GM23338 (cell line): Measurements from ENCODE around the gene KCTD3. TPM values are rescaled to one million over a fixed set of nuclear protein-coding genes. Genes with fewer than 3 reads are reported as not detected.

ENCODE experiments used
- ATAC-seq: fragments of 200-7000 bp; cut with Tn5 transposase; 3 replicates; pipeline ENCODE4 v1.9.1; 2020
- DNase-seq: peaks from one replicate; pipeline ENCODE4 v3.0.0-alpha.2; 2015; ENCODE audit warnings: low spot score
- H2AFZ ChIP-seq: fragments of 200-600 bp; sonication (generic); 2 replicates; pipeline ENCODE4 v1.8.0; 2016; ENCODE audit warnings: antibody characterized with exemption, mild to moderate bottlenecking, moderate library complexity
- H3F3A ChIP-seq: fragments of 200-600 bp; sonication (generic); replicated peaks from 2 replicates; pipeline ENCODE4 v1.8.0; 2017; ENCODE audit warnings: antibody characterized with exemption, mixed run types, low read depth
- H3K27ac ChIP-seq: fragments of 200-600 bp; sonication (generic); 2 replicates; pipeline ENCODE4 v1.6.1; 2016; ENCODE audit warnings: low read depth
- H3K27me3 ChIP-seq: fragments of 200-600 bp; sonication (generic); 2 replicates; pipeline ENCODE4 v1.8.0; 2016; ENCODE audit warnings: mild to moderate bottlenecking, mixed run types, moderate library complexity; ENCODE audit not compliant: insufficient read depth
- H3K36me3 ChIP-seq: fragments of 200-600 bp; sonication (generic); 2 replicates; pipeline ENCODE4 v1.8.0; 2016; ENCODE audit warnings: mild to moderate bottlenecking; ENCODE audit not compliant: insufficient read depth
- H3K4me1 ChIP-seq: fragments of 200-600 bp; sonication (generic); 2 replicates; pipeline ENCODE4 v1.8.0; 2016; ENCODE audit warnings: mild to moderate bottlenecking, moderate library complexity; ENCODE audit not compliant: insufficient read depth
- H3K4me2 ChIP-seq: fragments of 200-600 bp; sonication (generic); 2 replicates; pipeline ENCODE4 v1.7.1; 2017; ENCODE audit warnings: mixed run types
- H3K4me3 ChIP-seq: fragments of 200-600 bp; sonication (generic); 2 replicates; pipeline ENCODE4 v1.6.1; 2016; ENCODE audit warnings: mixed run types
- H3K79me2 ChIP-seq: fragments of 200-600 bp; sonication (generic); replicated peaks from 2 replicates; pipeline ENCODE4 v1.8.0; 2017; ENCODE audit warnings: mild to moderate bottlenecking; ENCODE audit not compliant: insufficient read depth
- H3K9me2 ChIP-seq: fragments of 200-600 bp; sonication (generic); 2 replicates; pipeline ENCODE4 v1.8.0; 2017; ENCODE audit not compliant: insufficient read depth
- H4K20me1 ChIP-seq: fragments of 200-600 bp; sonication (generic); replicated peaks from 2 replicates; pipeline ENCODE4 v1.8.0; 2017; ENCODE audit warnings: mild to moderate bottlenecking; ENCODE audit not compliant: insufficient read depth
- H3K27ac Mint-ChIP-seq: 2 replicates; pipeline ENCODE4 v1.8.0; 2020; ENCODE audit warnings: inconsistent platforms, mild to moderate bottlenecking, moderate library complexity, mixed read lengths
- H3K27me3 Mint-ChIP-seq: 3 replicates; pipeline ENCODE4 v1.8.0; 2022; ENCODE audit warnings: low read depth, mild to moderate bottlenecking, moderate library complexity, mixed read lengths, inconsistent platforms; ENCODE audit not compliant: insufficient read depth, poor library complexity
- H3K36me3 Mint-ChIP-seq: 3 replicates; pipeline ENCODE4 v1.8.0; 2021; ENCODE audit warnings: low read depth, mild to moderate bottlenecking, inconsistent platforms, moderate library complexity, mixed read lengths
- H3K4me1 Mint-ChIP-seq: 3 replicates; pipeline ENCODE4 v1.8.0; 2020; ENCODE audit warnings: mild to moderate bottlenecking, inconsistent platforms, mixed read lengths
- H3K4me3 Mint-ChIP-seq: 3 replicates; pipeline ENCODE4 v1.8.0; 2021; ENCODE audit warnings: moderate library complexity, mild to moderate bottlenecking, inconsistent platforms, mixed read lengths
- H3K9me3 Mint-ChIP-seq: 3 replicates; pipeline ENCODE4 v1.8.0; 2020; ENCODE audit warnings: moderate library complexity, mild to moderate bottlenecking, inconsistent platforms, mixed read lengths
- CTCF ChIP-seq, 2 experiments: fragments of 200-600 bp in 1 of 2; sonication (generic) in 1 of 2; conservative IDR thresholded peaks; 2 replicates each; pipeline versions ENCODE4 v1.5.1 to v1.6.1; 2016 to 2017; ENCODE audit warnings: antibody characterized with exemption in 2 of 2, low read depth in 2 of 2, mild to moderate bottlenecking in 2 of 2, moderate library complexity in 1 of 2
- ETS1 ChIP-seq: IDR thresholded peaks from 2 replicates; pipeline ENCODE4 v1.6.1; 2016; ENCODE audit warnings: antibody characterized with exemption
- EZH2phosphoT487 ChIP-seq: fragments of 200-600 bp; sonication (generic); IDR thresholded peaks from one replicate; pipeline ENCODE4 v1.8.1; 2018; ENCODE audit warnings: antibody characterized with exemption; ENCODE audit not compliant: unreplicated experiment
- JUNB ChIP-seq: IDR thresholded peaks from one replicate; pipeline ENCODE4 v1.6.1; 2016; ENCODE audit warnings: antibody characterized with exemption; ENCODE audit not compliant: unreplicated experiment
- ZNF331 ChIP-seq: fragments of 250-450 bp; sonication (Bioruptor Pico); IDR thresholded peaks from 2 replicates; pipeline ENCODE4 v1.5.0; 2020; ENCODE audit warnings: low read depth, mild to moderate bottlenecking, moderate library complexity
- ZNF462 ChIP-seq: fragments of 250-450 bp; sonication (Bioruptor Pico); IDR thresholded peaks from 2 replicates; pipeline ENCODE4 v1.5.0; 2020; ENCODE audit warnings: mild to moderate bottlenecking, moderate library complexity
- polyA plus RNA-seq: library from polyadenylated mRNA; unstranded; fragments of >200 nt; fragmentation: Nextera tagmentation; extraction: Ambion mirVana; gene quantifications from 2 replicates; pipeline ENCODE4 v1.2.1, GENCODE V29; 2016
- total RNA-seq: library from RNA; depleted of rRNA; stranded (reverse); fragments of >200 nt; shearing (Covaris generic); gene quantifications from 2 replicates; pipeline ENCODE4 v1.2.3, GENCODE V29; 2014

The KCTD3 gene
- total and polyA plus RNA-seq, 2 experiments from 2014 or later, result 29.4 to 60.3 TPM

- no peaks in the 10 kb centered on the region for H3K27me3 ChIP-seq
- no peaks in the 10 kb centered on the region for H3K27me3 Mint-ChIP-seq
Observed at GRCh38 chr1:215606564-215607168, 39.6 kb downstream of the KCTD3 start.

GRCh38 chr1:215607412-215607811 is 40.3 kb downstream of the KCTD3 start:
- peaks cover 8% of the 10 kb centered on the region; the same call in 2 of the 3 replicates for H3K4me1 Mint-ChIP-seq
- Histone ChIP-seq H4K20me1 (no peaks in the 10 kb centered on the region; the same call in 1 of the 2 replicates), H3K36me3 (peaks cover 14% of the 10 kb centered on the region; the same call in 1 of the 2 replicates), H3K4me1 (peaks cover 8% of the 10 kb centered on the region; the same call in 1 of the 2 replicates), H3K4me3 (no peak overlapping the region), H3K27ac (no peak overlapping the region), H3K27me3 (no peaks in the 10 kb centered on the region), H3K9me2 (no peaks in the 10 kb centered on the region), H3K4me2 (no peak overlapping the region), H3K79me2 (0 out of 2 replicates have a peak, but pooled peaks cover under 1% of the 10 kb centered on the region), H2AFZ (no peak overlapping the region), H3F3A (no peaks in the 10 kb centered on the region)
- no peaks in the 10 kb centered on the region for H3K9me3 Mint-ChIP-seq
- DNase-seq, result no peak
- no peak for ATAC-seq
- no peak overlapping the region for H3K4me3 Mint-ChIP-seq
- no peaks in the 10 kb centered on the region for H3K27me3 Mint-ChIP-seq
- H3K36me3 Mint-ChIP-seq, result peaks cover 23% of the 10 kb centered on the region
- no peak overlapping the region for H3K27ac Mint-ChIP-seq
- TF ChIP-seq JUNB, result no peak
- TF ChIP-seq EZH2phosphoT487, result no peak
- no peak for TF ChIP-seq ZNF462 (CRISPR knock-in tag)
- TF ChIP-seq ZNF331 (CRISPR knock-in tag), result no peak

More at GRCh38 chr1:215606564-215607168, 39.6 kb downstream of the KCTD3 start:
- Histone ChIP-seq H3K4me3 (no peak overlapping the region), H3K9me2 (no peaks in the 10 kb centered on the region), H3K4me1 (peaks cover 6% of the 10 kb centered on the region; the same call in 1 of the 2 replicates), H3F3A (no peaks in the 10 kb centered on the region), H2AFZ (no peak overlapping the region), H3K79me2 (no peaks in the 10 kb centered on the region), H3K36me3 (peaks cover 11% of the 10 kb centered on the region; the same call in 1 of the 2 replicates), H4K20me1 (no peaks in the 10 kb centered on the region; the same call in 1 of the 2 replicates), H3K4me2 (no peak overlapping the region), H3K27ac (no peak overlapping the region)
- Mint-ChIP-seq H3K27ac (no peak overlapping the region), H3K4me3 (no peak overlapping the region), H3K4me1 (peaks cover 8% of the 10 kb centered on the region; the same call in 2 of the 3 replicates), H3K36me3 (peaks cover 17% of the 10 kb centered on the region), H3K9me3 (no peaks in the 10 kb centered on the region)
- DNase-seq (peak; percentile 40), ATAC-seq (no peak)
- TF ChIP-seq ETS1 (no peak), CTCF (conservative IDR thresholded peaks at IDR 0.05; ENCODE audit: low read depth in 2 of 2) (peak in 1 of 2 experiments; percentile 65; a peak in 2 of 4 replicates)
